HG02938 (cell line): ENCODE results near the gene SLC22A23.

Experiments
- ATAC-seq: cut with Tn5 transposase; IDR thresholded peaks from one replicate; pipeline ENCODE4 v1.9.1; 2021; ENCODE audit warnings: mild to moderate bottlenecking, moderate library complexity; ENCODE audit not compliant: unreplicated experiment

The SLC22A23 gene

GRCh38 chr6:3423439-3424184 is 33.2 kb downstream of the SLC22A23 start:
- no peak for ATAC-seq

GRCh38 chr6:3422435-3423070 is 34.3 kb downstream of the SLC22A23 start:
- ATAC-seq, result no peak

- no peak for ATAC-seq
These were observed 34.9 kb downstream of the SLC22A23 start for GRCh38 chr6:3421791-3422434.

- ATAC-seq, result no peak
These were observed 35.7 kb downstream of the SLC22A23 start for GRCh38 chr6:3421143-3421542.

- no peak for ATAC-seq
These were observed 37.1 kb downstream of the SLC22A23 start for GRCh38 chr6:3419624-3420272.

- ATAC-seq, result no peak
These were observed 38.3 kb downstream of the SLC22A23 start for GRCh38 chr6:3418496-3419060.

- ATAC-seq, result no peak
These were observed 39.4 kb downstream of the SLC22A23 start for GRCh38 chr6:3417473-3417872.

- no peak for ATAC-seq
These were observed 41.4 kb downstream of the SLC22A23 start for GRCh38 chr6:3415490-3415889.

GRCh38 chr6:3415082-3415453 is 41.8 kb downstream of the SLC22A23 start:
- no peak for ATAC-seq

- no peak for ATAC-seq
These were observed 42.3 kb downstream of the SLC22A23 start for GRCh38 chr6:3414327-3415081.

- no peak for ATAC-seq
These were observed 43.3 kb downstream of the SLC22A23 start for GRCh38 chr6:3413592-3413991.

- no peak for ATAC-seq
These were observed 43.9 kb downstream of the SLC22A23 start for GRCh38 chr6:3412779-3413500.

GRCh38 chr6:3411967-3412778 is 44.7 kb downstream of the SLC22A23 start:
- ATAC-seq, result no peak

GRCh38 chr6:3410385-3411360 is 46.2 kb downstream of the SLC22A23 start:
- no peak for ATAC-seq

- ATAC-seq, result no peak
These were observed 47.0 kb downstream of the SLC22A23 start for GRCh38 chr6:3409699-3410384.

- ATAC-seq, result no peak
These were observed 48.2 kb downstream of the SLC22A23 start for GRCh38 chr6:3408665-3409064.

GRCh38 chr6:3407840-3408239 is 49.0 kb downstream of the SLC22A23 start:
- ATAC-seq, result no peak
